ENCODE measurements around the gene SCAANT1.

DNA sequence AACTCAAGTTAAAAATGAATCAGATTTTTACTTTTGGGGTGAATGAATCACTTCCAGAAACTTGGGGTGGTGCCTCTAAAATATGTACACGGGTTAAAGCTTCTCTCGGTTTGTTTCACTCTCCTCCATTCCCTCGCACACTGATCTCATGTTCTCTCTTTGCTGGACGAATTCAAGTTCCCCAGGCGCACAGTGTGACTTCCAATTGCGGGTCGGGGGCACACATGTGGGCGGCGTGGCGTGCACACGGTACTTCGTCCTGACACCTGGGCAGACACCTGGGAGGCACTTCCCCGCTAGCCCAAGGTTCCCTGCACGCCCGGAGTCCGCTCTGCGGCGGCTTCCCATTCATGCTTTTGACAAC is 692 bp downstream of the SCAANT1 start:
- TF ChIP-seq, protein P1, sequence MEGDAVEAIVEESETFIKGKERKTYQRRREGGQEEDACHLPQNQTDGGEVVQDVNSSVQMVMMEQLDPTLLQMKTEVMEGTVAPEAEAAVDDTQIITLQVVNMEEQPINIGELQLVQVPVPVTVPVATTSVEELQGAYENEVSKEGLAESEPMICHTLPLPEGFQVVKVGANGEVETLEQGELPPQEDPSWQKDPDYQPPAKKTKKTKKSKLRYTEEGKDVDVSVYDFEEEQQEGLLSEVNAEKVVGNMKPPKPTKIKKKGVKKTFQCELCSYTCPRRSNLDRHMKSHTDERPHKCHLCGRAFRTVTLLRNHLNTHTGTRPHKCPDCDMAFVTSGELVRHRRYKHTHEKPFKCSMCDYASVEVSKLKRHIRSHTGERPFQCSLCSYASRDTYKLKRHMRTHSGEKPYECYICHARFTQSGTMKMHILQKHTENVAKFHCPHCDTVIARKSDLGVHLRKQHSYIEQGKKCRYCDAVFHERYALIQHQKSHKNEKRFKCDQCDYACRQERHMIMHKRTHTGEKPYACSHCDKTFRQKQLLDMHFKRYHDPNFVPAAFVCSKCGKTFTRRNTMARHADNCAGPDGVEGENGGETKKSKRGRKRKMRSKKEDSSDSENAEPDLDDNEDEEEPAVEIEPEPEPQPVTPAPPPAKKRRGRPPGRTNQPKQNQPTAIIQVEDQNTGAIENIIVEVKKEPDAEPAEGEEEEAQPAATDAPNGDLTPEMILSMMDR (IDR thresholded peaks at IDR 0.05; ENCODE audit: insufficient read depth, low read length, poor library complexity, severe bottlenecking), result no peak
- no peak for TF ChIP-seq EZH2phosphoT487 (conservative IDR thresholded peaks at IDR 0.05; ENCODE audit: low read length)
